Thyroid gland (tissue), 4 donors: Measurements from ENCODE around the gene CAPN5.

Experiments
- POLR2A ChIP-seq, 2 donors: fragments of 450-650 bp; IDR thresholded peaks; one replicate each; pipeline ENCODE4 v1.6.1; 2017; ENCODE audit warnings: antibody characterized with exemption in 2 of 2, mild to moderate bottlenecking in 2 of 2, moderate library complexity in 1 of 2
- TF ChIP-seq, protein P1 (sequence below), 6 experiments: fragments of 200-600 bp in 3 of 6; fragments of 450-650 bp in 3 of 6; sonication (generic) in 3 of 6; IDR thresholded peaks; one replicate each; pipeline ENCODE4 v1.5.1; 2016 to 2019; ENCODE audit warnings: antibody characterized with exemption in 6 of 6, mild to moderate bottlenecking in 2 of 6, inconsistent platforms in 1 of 6, moderate library complexity in 1 of 6

DNA sequence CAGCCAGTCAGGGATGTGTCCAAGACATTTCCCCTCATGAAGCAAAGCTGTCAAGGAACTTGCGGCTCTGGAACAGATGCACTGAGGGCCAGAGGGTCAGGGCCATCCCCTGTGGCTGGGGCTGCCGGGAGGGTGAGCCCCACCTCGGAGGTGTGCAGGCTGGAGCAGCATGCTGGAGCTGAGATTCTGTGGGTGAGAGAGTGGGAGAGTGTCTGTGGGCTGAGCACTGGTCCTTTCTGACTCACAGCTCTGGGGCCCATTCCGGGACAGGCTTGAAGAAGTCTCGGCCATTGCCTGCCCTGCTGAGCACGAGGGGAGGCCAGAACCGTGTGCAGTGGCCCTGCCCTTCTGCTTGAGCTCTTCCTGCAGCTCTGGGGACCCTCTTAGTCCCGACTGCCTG lies 38.0 kb downstream of the CAPN5 start:
- TF ChIP-seq, protein P1, sequence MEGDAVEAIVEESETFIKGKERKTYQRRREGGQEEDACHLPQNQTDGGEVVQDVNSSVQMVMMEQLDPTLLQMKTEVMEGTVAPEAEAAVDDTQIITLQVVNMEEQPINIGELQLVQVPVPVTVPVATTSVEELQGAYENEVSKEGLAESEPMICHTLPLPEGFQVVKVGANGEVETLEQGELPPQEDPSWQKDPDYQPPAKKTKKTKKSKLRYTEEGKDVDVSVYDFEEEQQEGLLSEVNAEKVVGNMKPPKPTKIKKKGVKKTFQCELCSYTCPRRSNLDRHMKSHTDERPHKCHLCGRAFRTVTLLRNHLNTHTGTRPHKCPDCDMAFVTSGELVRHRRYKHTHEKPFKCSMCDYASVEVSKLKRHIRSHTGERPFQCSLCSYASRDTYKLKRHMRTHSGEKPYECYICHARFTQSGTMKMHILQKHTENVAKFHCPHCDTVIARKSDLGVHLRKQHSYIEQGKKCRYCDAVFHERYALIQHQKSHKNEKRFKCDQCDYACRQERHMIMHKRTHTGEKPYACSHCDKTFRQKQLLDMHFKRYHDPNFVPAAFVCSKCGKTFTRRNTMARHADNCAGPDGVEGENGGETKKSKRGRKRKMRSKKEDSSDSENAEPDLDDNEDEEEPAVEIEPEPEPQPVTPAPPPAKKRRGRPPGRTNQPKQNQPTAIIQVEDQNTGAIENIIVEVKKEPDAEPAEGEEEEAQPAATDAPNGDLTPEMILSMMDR (IDR thresholded peaks at IDR 0.05) = no peak
- TF ChIP-seq POLR2A (IDR thresholded peaks at IDR 0.05) = no peak
